Progenitor cell of endocrine pancreas (in vitro differentiated cells): ENCODE data around the gene OR2H1. TPM values are rescaled to one million over a fixed set of nuclear protein-coding genes. Genes with fewer than 3 reads are reported as not detected.

Experiments used
- DNase-seq: peaks from one replicate; pipeline ENCODE4 v3.0.0; 2021; ENCODE audit warnings: low spot score; ENCODE audit not compliant: unreplicated experiment
- H3K27ac Mint-ChIP-seq: 2 replicates; pipeline ENCODE4 v1.8.0; 2021; ENCODE audit warnings: mild to moderate bottlenecking, moderate library complexity, mixed read lengths
- H3K27me3 Mint-ChIP-seq: 2 replicates; pipeline ENCODE4 v1.8.0; 2021; ENCODE audit warnings: mixed read lengths
- H3K36me3 Mint-ChIP-seq: 2 replicates; pipeline ENCODE4 v1.8.0; 2022; ENCODE audit warnings: mixed read lengths; ENCODE audit not compliant: insufficient read depth
- H3K4me1 Mint-ChIP-seq: 2 replicates; pipeline ENCODE4 v1.8.0; 2021; ENCODE audit warnings: low read depth, mixed read lengths
- H3K4me3 Mint-ChIP-seq: 2 replicates; pipeline ENCODE4 v1.8.0; 2021; ENCODE audit warnings: low read depth, mild to moderate bottlenecking, moderate library complexity, mixed read lengths
- H3K9me3 Mint-ChIP-seq: 2 replicates; pipeline ENCODE4 v1.8.0; 2021; ENCODE audit warnings: low read depth, mixed read lengths
- long read RNA-seq: library from polyadenylated mRNA; unstranded; transcript quantifications from one replicate; pipeline ENCODE4 v2.0.0, GENCODE V29; 2020
- total RNA-seq: library from RNA; stranded (reverse); gene quantifications from 2 replicates; pipeline ENCODE4 v1.2.1, GENCODE V29; 2021
- TF ChIP-seq, protein P1 (sequence below): fragments of 200-600 bp; sonication (generic); IDR thresholded peaks from one replicate; pipeline ENCODE4 v1.5.0; 2021; ENCODE audit warnings: antibody characterized with exemption, mild to moderate bottlenecking; ENCODE audit not compliant: unreplicated experiment

The OR2H1 gene
- not detected in 2 replicates for total RNA-seq
- long read RNA-seq, result 0 reads

GRCh38 chr6:29456971-29457370 is at the start of gene OR2H1, which contains the start of gene OR11A1:
OR2H1 (plus strand) TSS chr6:29457155; CDS start chr6:29461770, 4,615 bp downstream.
OR11A1 (minus strand) TSS chr6:29457071; CDS start chr6:29427641, 29,430 bp downstream.
- Mint-ChIP-seq H3K36me3 (no peaks in the 10 kb centered on the region), H3K4me1 (peaks cover 4% of the 10 kb centered on the region), H3K27me3 (peaks cover 22% of the 10 kb centered on the region)

GRCh38 chr6:29414588-29414987 is 42.4 kb upstream of the OR2H1 start, which contains the start of gene OR12D1:
OR12D1 (plus strand) TSS chr6:29414928.
- Mint-ChIP-seq H3K27ac (no peak within 1 kb of the TSS), H3K4me1 (no peaks in the 10 kb centered on the region), H3K27me3 (peaks cover 9% of the 10 kb centered on the region), H3K9me3 (peaks cover 17% of the 10 kb centered on the region), H3K36me3 (no peaks in the 10 kb centered on the region), H3K4me3 (no peak within 1 kb of the TSS)
- TF ChIP-seq, protein P1, sequence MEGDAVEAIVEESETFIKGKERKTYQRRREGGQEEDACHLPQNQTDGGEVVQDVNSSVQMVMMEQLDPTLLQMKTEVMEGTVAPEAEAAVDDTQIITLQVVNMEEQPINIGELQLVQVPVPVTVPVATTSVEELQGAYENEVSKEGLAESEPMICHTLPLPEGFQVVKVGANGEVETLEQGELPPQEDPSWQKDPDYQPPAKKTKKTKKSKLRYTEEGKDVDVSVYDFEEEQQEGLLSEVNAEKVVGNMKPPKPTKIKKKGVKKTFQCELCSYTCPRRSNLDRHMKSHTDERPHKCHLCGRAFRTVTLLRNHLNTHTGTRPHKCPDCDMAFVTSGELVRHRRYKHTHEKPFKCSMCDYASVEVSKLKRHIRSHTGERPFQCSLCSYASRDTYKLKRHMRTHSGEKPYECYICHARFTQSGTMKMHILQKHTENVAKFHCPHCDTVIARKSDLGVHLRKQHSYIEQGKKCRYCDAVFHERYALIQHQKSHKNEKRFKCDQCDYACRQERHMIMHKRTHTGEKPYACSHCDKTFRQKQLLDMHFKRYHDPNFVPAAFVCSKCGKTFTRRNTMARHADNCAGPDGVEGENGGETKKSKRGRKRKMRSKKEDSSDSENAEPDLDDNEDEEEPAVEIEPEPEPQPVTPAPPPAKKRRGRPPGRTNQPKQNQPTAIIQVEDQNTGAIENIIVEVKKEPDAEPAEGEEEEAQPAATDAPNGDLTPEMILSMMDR, result peak; percentile 38
- DNase-seq, result no peak

More at GRCh38 chr6:29456971-29457370, at the start of gene OR2H1, which contains the start of gene OR11A1:
- DNase-seq, result no peak
- TF ChIP-seq, protein P1, result no peak
- H3K27ac Mint-ChIP-seq, result no peak within 1 kb of the TSS
- no peaks in the 10 kb centered on the region for H3K9me3 Mint-ChIP-seq
- no peak within 1 kb of the TSS for H3K4me3 Mint-ChIP-seq

DNA sequence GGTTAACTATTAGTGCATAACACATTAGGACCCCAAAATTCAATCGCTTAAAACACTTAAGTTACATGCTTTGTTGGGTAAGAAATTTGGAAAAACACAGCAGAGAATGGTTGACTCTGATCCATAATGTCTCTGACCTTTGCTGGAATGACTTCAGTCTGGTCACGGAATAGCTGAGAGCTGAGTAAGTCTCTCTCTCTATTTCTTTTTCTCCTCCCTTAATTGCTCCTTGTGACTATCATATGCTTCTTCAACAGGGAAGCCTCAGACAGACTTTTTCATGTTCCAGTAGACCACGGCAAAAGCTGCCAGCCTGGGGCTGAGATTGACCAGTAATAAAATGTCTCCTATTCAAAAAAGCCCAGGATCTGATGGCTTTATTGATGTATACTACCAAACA is 37.4 kb upstream of the OR2H1 start:
- Mint-ChIP-seq H3K36me3 (no peaks in the 10 kb centered on the region), H3K4me1 (no peaks in the 10 kb centered on the region), H3K4me3 (no peak overlapping the region), H3K9me3 (no peaks in the 10 kb centered on the region), H3K27ac (no peak overlapping the region), H3K27me3 (peaks cover 9% of the 10 kb centered on the region)
- DNase-seq, result no peak
- TF ChIP-seq, protein P1, result no peak

GRCh38 chr6:29424168-29424567 is 32.8 kb upstream of the OR2H1 start:
- H3K36me3 Mint-ChIP-seq, result no peaks in the 10 kb centered on the region
- H3K27me3 Mint-ChIP-seq, result peaks cover 30% of the 10 kb centered on the region
- no peaks in the 10 kb centered on the region for H3K4me1 Mint-ChIP-seq
- H3K9me3 Mint-ChIP-seq, result peaks cover 5% of the 10 kb centered on the region
- TF ChIP-seq, protein P1, result no peak
- no peak overlapping the region for H3K27ac Mint-ChIP-seq
- H3K4me3 Mint-ChIP-seq, result no peak overlapping the region
- DNase-seq, result no peak

GRCh38 chr6:29424575-29424974 is 32.4 kb upstream of the OR2H1 start:
- peaks cover 34% of the 10 kb centered on the region for H3K27me3 Mint-ChIP-seq
- H3K36me3 Mint-ChIP-seq, result no peaks in the 10 kb centered on the region
- TF ChIP-seq, protein P1, result no peak
- no peaks in the 10 kb centered on the region for H3K4me1 Mint-ChIP-seq
- H3K9me3 Mint-ChIP-seq, result peaks cover 5% of the 10 kb centered on the region
- no peak overlapping the region for H3K27ac Mint-ChIP-seq
- no peak overlapping the region for H3K4me3 Mint-ChIP-seq
- DNase-seq, result no peak
